Testis (tissue), 3 donors: ENCODE measurements around the gene SLCO4A1. TPM values are rescaled to one million over a fixed set of nuclear protein-coding genes. Genes with fewer than 3 reads are reported as not detected.

Source experiments
- DNase-seq: peaks from one replicate; pipeline ENCODE4 v3.0.0-alpha.2; 2019
- H3K27ac ChIP-seq, 2 donors: fragments of 200-600 bp; sonication (generic); one replicate each; pipeline ENCODE4 v1.5.1; 2019
- H3K27me3 ChIP-seq: fragments of 200-600 bp; sonication (generic); one replicate; pipeline ENCODE4 v1.5.1; 2019
- H3K36me3 ChIP-seq: fragments of 200-600 bp; sonication (generic); one replicate; pipeline ENCODE4 v1.5.1; 2017; ENCODE audit warnings: low read depth; ENCODE audit errors: missing control alignments
- H3K4me1 ChIP-seq: fragments of 200-600 bp; sonication (generic); one replicate; pipeline ENCODE4 v1.5.1; 2019
- H3K4me3 ChIP-seq, 2 donors: fragments of 200-600 bp; sonication (generic); one replicate each; pipeline ENCODE4 v1.5.1; 2017 to 2019
- H3K9me3 ChIP-seq: fragments of 200-600 bp; sonication (generic); one replicate; pipeline ENCODE4 v1.5.1; 2017
- CTCF ChIP-seq, 3 experiments: fragments of 450-650 bp in 2 of 3; fragments of 200-600 bp in 1 of 3; sonication (generic) in 1 of 3; IDR thresholded peaks; one replicate each; pipeline ENCODE4 v1.5.1; 2016 to 2019; ENCODE audit warnings: antibody characterized with exemption in 3 of 3, mild to moderate bottlenecking in 2 of 3, moderate library complexity in 1 of 3
- POLR2A ChIP-seq: fragments of 450-650 bp; IDR thresholded peaks from one replicate; pipeline ENCODE4 v1.6.1; 2017; ENCODE audit warnings: antibody characterized with exemption, mild to moderate bottlenecking, moderate library complexity
- WGBS, 2 donors: methylation state at CpG; one replicate each; pipeline ENCODE4 v1.1.5; 2018; 5-methylcytosine and 5-hydroxymethylcytosine counted together
- intact Hi-C: fragments of 100-400 bp; cut with DNase I; formaldehyde crosslinking; loops from one replicate; pipeline ENCODE4 v1.15.1; 2023; ENCODE audit warnings: low total_unique reads
- polyA plus RNA-seq: library from polyadenylated mRNA; stranded (reverse); fragments of 350-450 nt; fragmentation: Illumina TruSeq; extraction: RNeasy Lipid Tissue Mini Kit (QIAGEN cat#74804); gene quantifications from one replicate; pipeline ENCODE4 v1.2.3, GENCODE V29; 2014; ENCODE audit warnings: low read depth, low replicate concordance; ENCODE audit not compliant: insufficient read depth
- total RNA-seq, 2 donors: library from RNA; depleted of rRNA; stranded (reverse); fragments of >200 nt; gene quantifications; one replicate each; pipeline ENCODE4 v1.2.3, GENCODE V29; 2016

SLCO4A1 gene
- total and polyA plus RNA-seq, 3 donors from 2014 or later: 4.2 to 14.2 (median 9.8) TPM

- Histone ChIP-seq H3K4me3 (no peak overlapping the region), H3K27ac (no peak overlapping the region), H3K27me3 (no peaks in the 10 kb centered on the region), H3K9me3 (no peaks in the 10 kb centered on the region), H3K36me3 (no peaks in the 10 kb centered on the region), H3K4me1 (no peaks in the 10 kb centered on the region)
- DNase-seq: no peak
- intact Hi-C loops: no loop called here
- WGBS, 2 donors: 71 to 78% methylated on average over 28 to 30 of the region's 30 CpGs
- TF ChIP-seq POLR2A (no peak), CTCF (IDR thresholded peaks at IDR 0.05) (no peak)
These were observed 74.1 kb downstream of the SLCO4A1 start for GRCh38 chr20:62716198-62716940.

GRCh38 chr20:62716941-62717310 lies 74.6 kb downstream of the SLCO4A1 start:
- Histone ChIP-seq H3K9me3 (no peaks in the 10 kb centered on the region), H3K36me3 (no peaks in the 10 kb centered on the region), H3K27me3 (no peaks in the 10 kb centered on the region), H3K27ac (no peak overlapping the region), H3K4me3 (no peak overlapping the region), H3K4me1 (no peaks in the 10 kb centered on the region)
- intact Hi-C loops: no loop called here
- no peak for DNase-seq
- TF ChIP-seq POLR2A: no peak
- no peak for TF ChIP-seq CTCF (IDR thresholded peaks at IDR 0.05)
- WGBS, 2 donors: 92 to 97% methylated on average over 4 to 11 of the region's 11 CpGs

GRCh38 chr20:62717933-62718332 lies 75.6 kb downstream of the SLCO4A1 start:
- DNase-seq: no peak
- Histone ChIP-seq H3K36me3 (no peaks in the 10 kb centered on the region), H3K27ac (no peak overlapping the region), H3K27me3 (no peaks in the 10 kb centered on the region), H3K9me3 (no peaks in the 10 kb centered on the region), H3K4me3 (no peak overlapping the region), H3K4me1 (no peaks in the 10 kb centered on the region)
- TF ChIP-seq CTCF (IDR thresholded peaks at IDR 0.05) (no peak), POLR2A (no peak)
- WGBS, 2 donors: 62 to 67% methylated on average over 18 of the region's 18 CpGs
- intact Hi-C loops: no loop called here

GRCh38 chr20:62718546-62718945 lies 76.2 kb downstream of the SLCO4A1 start:
- intact Hi-C loops: no loop called here
- Histone ChIP-seq H3K27me3 (no peaks in the 10 kb centered on the region), H3K36me3 (no peaks in the 10 kb centered on the region), H3K27ac (no peak overlapping the region), H3K4me3 (no peak overlapping the region), H3K9me3 (no peaks in the 10 kb centered on the region), H3K4me1 (no peaks in the 10 kb centered on the region)
- TF ChIP-seq CTCF (IDR thresholded peaks at IDR 0.05): no peak
- TF ChIP-seq POLR2A: no peak
- DNase-seq: no peak
- WGBS, 2 donors: 69 to 73% methylated on average over 12 of the region's 12 CpGs
